Astrocyte of the cerebellum (primary cell): ENCODE measurements around the gene CALHM3.
A peak's percentile ranks its signal among the peaks of the same experiment; 100 is the strongest.

Experiments used
- DNase-seq: peaks from one replicate; pipeline ENCODE4 v3.0.0-alpha.2; 2011; ENCODE audit warnings: low read depth
- H3K4me3 ChIP-seq: 2 replicates; pipeline ENCODE4 v1.5.1; 2011; ENCODE audit warnings: mild to moderate bottlenecking, low read depth, low read length, moderate library complexity
- CTCF ChIP-seq: IDR thresholded peaks from 2 replicates; pipeline ENCODE4 v1.5.1; 2012; ENCODE audit warnings: low read length, low read depth, moderate library complexity, mild to moderate bottlenecking; ENCODE audit errors: missing control alignments
- in situ Hi-C: cut with HindIII; loops from 2 replicates; pipeline ENCODE4 v1.10.0; 2017; ENCODE audit warnings: low sequenced_read_pairs

The CALHM3 gene

GRCh38 chr10:103457896-103458583 is 21.0 kb downstream of the CALHM3 start:
- no peak for TF ChIP-seq CTCF
- no peak for DNase-seq
- no peak overlapping the region for H3K4me3 ChIP-seq
- in situ Hi-C loops = loop anchor here (10.0 kb wide), 1 partner anchor 57 kb away; no protein-coding TSS in a partner anchor

GRCh38 chr10:103457176-103457712 is 21.8 kb downstream of the CALHM3 start:
- no peak overlapping the region for H3K4me3 ChIP-seq
- no peak for TF ChIP-seq CTCF
- in situ Hi-C loops = loop anchor here (10.0 kb wide), 1 partner anchor 58 kb away; no protein-coding TSS in a partner anchor
- DNase-seq = no peak

GRCh38 chr10:103456074-103456660 is 22.9 kb downstream of the CALHM3 start:
- no peak for TF ChIP-seq CTCF
- no peak overlapping the region for H3K4me3 ChIP-seq
- DNase-seq = no peak
- in situ Hi-C loops = loop anchor here (10.0 kb wide), 1 partner anchor 59 kb away; no protein-coding TSS in a partner anchor

GRCh38 chr10:103455235-103455634 is 23.8 kb downstream of the CALHM3 start:
- no peak for TF ChIP-seq CTCF
- in situ Hi-C loops = loop anchor here (10.0 kb wide), 1 partner anchor 60 kb away; no protein-coding TSS in a partner anchor
- no peak for DNase-seq
- no peak overlapping the region for H3K4me3 ChIP-seq

GRCh38 chr10:103454026-103454425 is 25.0 kb downstream of the CALHM3 start:
- DNase-seq = no peak
- no peak overlapping the region for H3K4me3 ChIP-seq
- in situ Hi-C loops = loop anchor here (5.0 to 10.0 kb wide), 2 partner anchors 57 to 61 kb away; partner anchors contain the start of genes ATP5MK and PDCD11
- no peak for TF ChIP-seq CTCF

GRCh38 chr10:103452506-103453230 is 26.4 kb downstream of the CALHM3 start:
- in situ Hi-C loops = loop anchor here (5.0 to 10.0 kb wide), 2 partner anchors 55 to 62 kb away; partner anchors contain the start of genes ATP5MK and PDCD11
- H3K4me3 ChIP-seq = peak overlapping the region; percentile 52
- no peak for DNase-seq
- no peak for TF ChIP-seq CTCF
